NCI-H1930 (cell line): ENCODE data around the gene NRL.

Source experiments
- DNase-seq, 2 experiments: peaks; one replicate each; lab custom pipeline; 2025; lab: John Stamatoyannopoulos, UW

NRL gene

DNA sequence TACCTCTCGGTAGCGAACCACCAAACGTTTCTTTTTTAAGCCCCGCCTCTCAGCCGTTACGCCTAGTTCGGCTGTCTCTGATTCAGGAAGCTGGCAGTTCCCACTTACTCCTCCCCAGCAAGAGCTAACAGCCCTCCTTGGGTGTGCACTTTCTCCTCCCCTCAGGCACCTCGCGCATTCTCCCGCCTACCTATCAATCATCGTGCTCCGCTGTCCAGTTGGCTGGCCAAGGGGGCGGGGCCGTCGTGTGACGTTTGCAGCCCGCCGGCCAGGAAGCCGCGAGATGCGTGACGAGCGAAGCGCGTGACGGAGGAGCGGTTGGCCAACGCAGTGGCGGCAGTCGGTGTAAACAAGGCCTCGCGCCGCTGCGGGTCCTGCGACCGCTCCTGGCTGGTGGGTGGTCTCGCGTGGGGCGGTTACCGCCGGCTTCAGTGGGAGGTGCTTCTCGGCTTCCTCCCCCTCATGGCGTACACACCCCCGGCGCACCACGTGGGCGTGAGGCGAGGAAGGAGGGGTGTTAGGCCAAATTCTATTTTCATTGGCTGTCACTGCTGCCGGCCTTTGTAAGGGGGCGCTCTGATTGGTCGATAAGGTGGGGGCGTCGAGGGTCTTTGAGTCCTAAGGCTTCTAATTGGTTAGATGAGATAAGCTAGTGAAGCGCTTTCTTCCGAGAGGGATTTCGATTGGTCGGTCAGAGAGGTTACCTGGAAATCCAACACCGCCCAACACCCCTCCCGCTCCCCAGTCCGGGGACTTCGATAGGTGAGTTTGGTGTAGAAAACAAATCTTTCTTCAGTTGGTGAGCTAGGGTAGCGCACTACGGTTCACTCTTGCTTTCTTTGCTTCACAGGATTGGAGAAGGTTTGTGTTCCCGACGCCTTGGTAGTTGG, at the start of gene NRL, which contains the start of gene DCAF11:
NRL (minus strand) TSS at position 418 of the 890 bp plus-strand sequence. CDS start 32,101 bp downstream, outside the sequence.
DCAF11 (plus strand) TSS at position 246 of the 890 bp plus-strand sequence. CDS start 818 bp downstream, outside the sequence.
- peak; percentile 98 for DNase-seq

DNA sequence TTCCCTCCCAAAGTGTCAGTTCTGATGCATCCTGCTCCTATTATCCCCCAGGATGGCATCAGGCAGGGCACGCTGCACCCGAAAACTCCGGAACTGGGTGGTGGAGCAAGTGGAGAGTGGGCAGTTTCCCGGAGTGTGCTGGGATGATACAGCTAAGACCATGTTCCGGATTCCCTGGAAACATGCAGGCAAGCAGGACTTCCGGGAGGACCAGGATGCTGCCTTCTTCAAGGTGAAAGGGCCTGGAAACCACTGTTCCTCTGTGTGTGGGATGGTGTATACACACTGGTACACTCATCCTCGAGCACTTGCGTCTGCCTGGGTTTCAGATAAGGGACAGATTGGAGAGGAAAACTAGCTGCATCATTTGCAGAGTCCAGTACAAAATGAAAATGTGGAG, 47.3 kb upstream of the NRL start:
- DNase-seq, result no peak

- DNase-seq, result peak; percentile 58 to 74
Observed at GRCh38 chr14:24160850-24161804, 46.4 kb upstream of the NRL start, which contains the start of gene IRF9. IRF9 (plus strand) TSS chr14:24161265; CDS start chr14:24162145, 880 bp downstream.

- DNase-seq, result no peak
Observed at GRCh38 chr14:24160499-24160849, 45.7 kb upstream of the NRL start.

DNA sequence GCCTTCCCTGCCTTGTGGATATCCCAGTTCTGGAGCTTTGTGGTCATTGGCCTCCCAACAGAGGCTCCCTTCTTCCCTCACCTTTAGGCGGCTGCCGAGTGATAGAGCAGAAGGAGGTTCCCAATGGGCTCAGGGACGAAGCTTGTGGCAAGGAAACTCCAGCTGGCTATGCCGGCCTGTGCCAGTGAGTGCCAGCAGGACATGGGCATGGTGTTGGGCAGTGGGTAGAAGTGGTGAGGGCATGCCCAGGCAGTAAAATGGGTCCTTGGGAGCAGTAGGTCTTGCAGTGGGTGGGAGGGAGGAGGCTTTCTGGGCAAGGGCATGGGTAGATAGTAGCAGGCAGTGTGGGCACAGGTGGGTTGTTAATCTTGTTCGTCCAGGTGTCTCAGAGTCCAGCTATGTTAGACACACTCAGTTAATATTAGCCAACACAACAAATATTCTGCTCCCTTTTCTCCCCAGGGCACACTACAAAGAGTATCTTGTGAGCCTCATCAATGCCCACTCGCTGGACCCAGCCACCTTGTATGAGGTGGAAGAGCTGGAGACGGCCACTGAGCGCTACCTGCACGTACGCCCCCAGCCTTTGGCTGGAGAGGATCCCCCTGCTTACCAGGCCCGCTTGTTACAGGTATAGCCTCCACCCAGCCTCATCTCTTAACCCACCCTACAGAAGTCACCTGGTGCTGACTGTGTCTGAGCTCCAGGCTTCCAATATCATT, 45.2 kb upstream of the NRL start:
- no peak for DNase-seq

- DNase-seq, result no peak
Observed at GRCh38 chr14:24157331-24157730, 42.6 kb upstream of the NRL start.

- DNase-seq, result no peak
Observed at GRCh38 chr14:24156840-24157239, 42.1 kb upstream of the NRL start.

DNA sequence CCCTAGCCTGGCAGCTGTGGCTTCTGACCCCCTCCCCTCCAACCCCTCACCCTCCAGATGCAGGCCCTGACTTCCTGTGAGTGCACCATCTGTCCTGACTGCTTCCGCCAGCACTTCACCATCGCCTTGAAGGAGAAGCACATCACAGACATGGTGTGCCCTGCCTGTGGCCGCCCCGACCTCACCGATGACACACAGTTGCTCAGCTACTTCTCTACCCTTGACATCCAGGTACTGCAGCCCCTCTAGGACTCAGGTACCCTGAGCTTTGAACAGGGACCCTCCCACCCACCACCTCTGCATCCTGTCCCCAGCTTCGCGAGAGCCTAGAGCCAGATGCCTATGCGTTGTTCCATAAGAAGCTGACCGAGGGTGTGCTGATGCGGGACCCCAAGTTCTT, 40.4 kb upstream of the NRL start:
- no peak for DNase-seq

DNA sequence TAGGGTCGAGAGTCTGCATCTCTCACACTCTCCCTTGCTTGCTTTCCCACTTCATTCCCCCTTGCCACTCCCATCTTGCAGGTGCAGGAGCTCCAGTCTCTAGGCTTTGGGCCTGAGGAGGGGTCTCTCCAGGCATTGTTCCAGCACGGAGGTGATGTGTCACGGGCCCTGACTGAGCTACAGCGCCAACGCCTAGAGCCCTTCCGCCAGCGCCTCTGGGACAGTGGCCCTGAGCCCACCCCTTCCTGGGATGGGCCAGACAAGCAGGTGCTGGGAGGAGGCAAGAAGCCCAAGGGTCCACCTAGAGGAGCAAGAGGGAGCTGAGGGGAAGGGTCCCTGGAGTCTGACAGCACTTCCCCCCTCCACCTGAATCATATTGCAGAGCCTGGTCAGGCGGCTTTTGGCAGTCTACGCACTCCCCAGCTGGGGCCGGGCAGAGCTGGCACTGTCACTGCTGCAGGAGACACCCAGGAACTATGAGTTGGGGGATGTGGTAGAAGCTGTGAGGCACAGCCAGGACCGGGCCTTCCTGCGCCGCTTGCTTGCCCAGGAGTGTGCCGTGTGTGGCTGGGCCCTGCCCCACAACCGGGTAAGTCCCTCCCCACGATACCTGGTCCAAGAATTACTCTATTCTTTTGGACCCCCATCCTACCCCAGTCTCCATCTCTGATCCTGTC, 36.8 kb upstream of the NRL start:
- no peak for DNase-seq

- DNase-seq, result no peak
Observed at GRCh38 chr14:24150993-24151392, 36.2 kb upstream of the NRL start.

GRCh38 chr14:24150567-24150966, 35.8 kb upstream of the NRL start:
- DNase-seq, result no peak

GRCh38 chr14:24150061-24150460, 35.3 kb upstream of the NRL start:
- DNase-seq, result no peak

DNA sequence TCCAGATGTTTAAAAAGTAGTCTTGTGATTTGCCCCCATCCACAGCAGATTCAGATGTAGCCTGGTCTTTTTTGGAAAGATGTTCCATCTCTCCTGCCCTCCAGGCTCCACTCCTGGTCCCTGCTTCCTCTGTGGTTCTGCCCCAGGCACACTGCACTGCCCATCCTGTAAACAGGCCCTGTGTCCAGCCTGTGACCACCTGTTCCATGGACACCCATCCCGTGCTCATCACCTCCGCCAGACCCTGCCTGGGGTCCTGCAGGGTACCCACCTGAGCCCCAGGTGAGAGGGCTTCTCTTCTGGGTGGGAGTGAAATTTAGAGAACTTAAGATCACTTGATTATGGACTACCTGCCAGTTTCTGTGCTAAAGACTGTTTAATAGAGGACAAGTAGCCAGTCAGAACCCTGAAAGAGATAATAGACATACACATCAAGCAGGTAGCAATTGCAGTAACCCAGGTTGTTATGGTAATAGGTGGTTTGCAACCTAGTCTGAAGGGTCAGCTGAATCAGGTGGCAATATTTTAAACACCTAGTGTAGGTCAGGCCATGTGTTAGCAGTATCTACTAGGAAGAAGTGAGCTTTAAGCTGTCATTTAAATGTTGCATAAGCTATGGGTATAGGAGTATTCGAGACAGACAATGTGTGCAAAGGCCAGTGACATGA, 34.7 kb upstream of the NRL start:
- no peak for DNase-seq

GRCh38 chr14:24147761-24148428, 33.1 kb upstream of the NRL start:
- no peak for DNase-seq

DNA sequence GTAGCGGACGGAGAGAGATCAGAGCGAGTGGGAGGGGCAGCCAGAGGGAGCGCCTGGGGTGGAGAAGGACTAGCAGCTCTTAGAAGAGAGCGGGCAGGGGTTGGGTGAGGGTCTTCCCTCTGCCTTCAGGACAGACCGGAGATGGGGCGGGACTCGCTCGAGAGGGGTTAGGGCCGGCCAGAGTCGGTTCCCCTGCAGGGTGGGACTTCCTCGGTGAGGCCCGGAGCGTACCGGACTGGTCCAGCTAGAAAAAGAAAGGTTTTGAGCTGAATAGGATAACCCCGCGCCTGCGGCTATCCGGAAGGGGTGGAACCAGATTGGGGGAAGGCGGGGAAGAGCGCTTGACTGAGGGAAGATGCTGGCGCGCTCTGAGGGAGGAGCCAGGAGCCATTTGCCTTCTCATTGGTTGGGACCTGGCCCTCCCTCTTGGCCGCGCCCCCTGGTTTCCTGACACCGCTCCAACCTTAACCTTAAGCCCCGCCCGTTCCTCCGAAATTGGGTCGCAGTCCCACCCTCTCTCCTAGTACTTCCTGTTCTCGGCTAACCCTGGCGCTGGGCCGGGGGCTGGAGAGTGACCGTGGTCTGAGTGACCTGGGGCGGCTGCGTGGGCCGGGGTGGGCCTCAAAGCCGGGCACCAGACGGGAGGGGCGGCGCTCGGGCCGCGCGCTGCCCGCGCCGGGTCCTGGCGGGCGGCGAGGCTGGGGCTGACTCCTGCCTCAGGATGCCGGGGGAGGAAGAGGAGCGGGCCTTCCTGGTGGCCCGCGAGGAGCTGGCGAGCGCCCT, 32.4 kb upstream of the NRL start, which contains the start of gene RNF31:
RNF31 (plus strand) TSS at position 521 of the 783 bp plus-strand sequence; CDS start at position 722, 201 bp downstream.
- peak; percentile 94 to 95 for DNase-seq

- DNase-seq, result peak; percentile 93 to 95
Observed at GRCh38 chr14:24146453-24146977, 31.8 kb upstream of the NRL start, which contains the start of gene PSME2. PSME2 (minus strand) TSS chr14:24146610; CDS start chr14:24146581, 29 bp downstream.

GRCh38 chr14:24145690-24146452, 31.1 kb upstream of the NRL start:
- DNase-seq, result no peak

DNA sequence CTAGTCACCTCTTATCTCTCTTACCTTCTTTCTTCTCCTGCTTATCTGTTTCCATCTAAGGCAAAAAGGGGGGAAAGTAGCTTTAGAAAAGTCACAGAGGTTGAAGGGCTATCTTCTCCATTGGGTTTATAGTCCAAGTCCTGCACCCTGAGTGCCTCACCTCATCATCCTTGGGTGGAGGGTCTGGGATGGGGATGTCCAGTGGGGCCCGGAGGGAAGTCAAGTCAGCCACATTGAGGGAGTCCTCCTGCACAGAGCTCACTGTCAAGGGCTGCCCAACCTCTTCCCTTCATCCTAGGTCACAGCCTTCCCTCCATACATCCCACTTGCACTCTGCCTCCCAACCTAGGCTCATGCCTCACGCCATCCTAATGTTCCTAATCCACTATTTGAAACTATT, 30.5 kb upstream of the NRL start:
- no peak for DNase-seq
